DMS153 treated with DMSO at 0.1 percent for 48 hours (cell line): ENCODE data around the gene FAM78A.
A peak's percentile ranks its signal among the peaks of the same experiment; 100 is the strongest.
"Not testable (repeated sequence)": the region's sequence is repeated elsewhere in the genome, so short reads cannot be mapped to it uniquely, and the experiment has no call there.

ENCODE experiments used
- DNase-seq: peaks from one replicate; lab custom pipeline; 2025; ENCODE audit not compliant: unreplicated experiment; lab: John Stamatoyannopoulos, UW

FAM78A gene

DNA sequence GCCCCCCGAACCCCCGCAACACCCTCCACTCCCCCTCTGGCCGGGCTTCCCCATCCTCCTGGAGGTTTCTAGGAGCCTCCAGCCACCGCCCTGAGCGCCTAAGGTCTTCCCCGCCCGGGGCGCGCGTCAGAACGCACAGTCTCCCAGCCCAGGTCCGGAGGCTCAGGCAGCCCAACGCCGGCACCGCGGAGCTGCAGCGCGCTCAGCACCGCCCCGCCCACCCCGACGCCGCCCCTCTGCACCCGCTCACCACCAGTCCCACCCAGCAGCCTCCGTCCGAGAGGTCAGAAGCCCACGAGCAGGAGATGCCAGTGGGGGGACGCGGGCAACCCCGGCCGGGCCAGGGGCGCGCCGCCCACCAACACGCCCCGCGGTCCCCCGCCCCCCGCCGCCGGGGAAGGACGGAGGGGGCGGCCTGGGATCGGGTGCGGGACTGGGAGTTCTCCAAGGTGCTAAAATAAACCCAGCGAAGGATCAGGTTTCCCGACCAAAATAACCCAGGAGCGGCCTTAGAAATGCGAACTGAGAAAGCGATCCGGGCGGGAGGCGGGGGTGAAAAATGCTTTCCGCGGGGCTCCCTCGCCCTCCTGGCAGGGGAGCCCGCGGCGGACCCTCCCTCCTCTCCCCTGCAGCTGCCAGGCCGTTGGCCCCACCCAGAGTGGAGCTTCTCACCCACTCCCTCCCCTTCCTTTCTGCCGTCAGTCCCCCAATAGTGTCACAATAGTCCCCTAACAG lies 6.5 kb upstream of the FAM78A start:
- DNase-seq, result no peak

- DNase-seq, result no peak
Measured at GRCh38 chr9:131282175-131282574, 5.9 kb upstream of the FAM78A start.

DNA sequence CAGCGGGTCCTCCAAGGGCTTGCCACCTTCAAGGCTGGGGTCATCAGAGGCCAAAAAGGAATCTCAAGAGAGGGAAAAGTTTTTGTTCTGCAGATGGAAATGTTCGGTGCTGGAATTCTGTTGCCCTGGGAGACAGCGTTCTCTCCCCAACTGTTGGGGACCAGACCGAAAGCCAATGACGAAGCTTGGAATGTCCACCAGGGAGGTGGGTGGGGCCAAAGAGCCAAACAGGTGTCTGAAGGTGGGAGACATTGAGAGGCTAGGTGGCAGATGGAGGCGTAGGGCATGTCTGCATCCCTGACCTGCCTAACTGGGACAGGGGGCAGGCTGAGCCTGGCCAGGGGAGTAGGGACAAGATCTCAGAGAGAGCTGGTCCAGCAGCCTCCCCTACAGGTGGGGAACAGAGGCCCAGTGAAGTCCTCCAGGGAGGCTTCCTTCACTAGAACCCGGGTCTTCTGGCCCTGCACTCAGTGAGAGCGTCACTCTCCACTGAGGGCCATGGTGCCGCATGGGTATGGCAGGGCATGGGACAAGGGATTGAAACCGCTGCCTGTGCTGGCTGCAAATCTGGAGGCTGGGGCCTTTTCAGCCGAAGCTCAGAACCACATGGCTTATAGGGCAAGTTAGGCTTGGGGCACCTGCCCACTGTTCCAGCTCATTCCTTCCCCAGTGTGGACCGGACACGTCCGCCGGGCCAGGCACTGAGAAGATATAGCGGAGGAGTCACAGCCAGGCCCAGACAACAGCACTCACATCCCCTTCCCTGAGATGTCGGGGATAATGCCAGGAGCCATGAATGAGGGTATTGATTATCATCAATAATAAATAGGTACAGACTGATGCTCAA lies 5.0 kb upstream of the FAM78A start:
- DNase-seq, result no peak

DNA sequence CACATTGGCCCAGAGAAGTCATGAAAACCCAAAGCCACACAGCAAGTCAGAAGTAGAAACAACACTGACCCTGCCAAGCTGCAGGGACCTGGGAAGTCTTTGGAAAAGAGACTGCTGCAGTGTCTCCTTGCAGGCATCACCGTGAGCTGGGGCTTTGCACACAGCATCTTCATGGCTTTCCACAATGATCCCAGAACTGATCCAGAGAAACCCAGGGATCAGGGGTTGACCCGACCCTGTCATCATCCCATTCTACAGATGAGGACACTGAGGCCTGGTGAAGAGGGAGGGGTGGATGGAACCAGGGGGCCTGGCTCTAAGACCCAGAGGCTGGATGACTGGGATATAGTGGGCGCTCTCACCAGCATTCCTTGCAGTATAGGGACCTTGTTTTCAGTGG lies 4.3 kb upstream of the FAM78A start:
- DNase-seq, result no peak

GRCh38 chr9:131279863-131280570 lies 3.7 kb upstream of the FAM78A start:
- no peak for DNase-seq

DNA sequence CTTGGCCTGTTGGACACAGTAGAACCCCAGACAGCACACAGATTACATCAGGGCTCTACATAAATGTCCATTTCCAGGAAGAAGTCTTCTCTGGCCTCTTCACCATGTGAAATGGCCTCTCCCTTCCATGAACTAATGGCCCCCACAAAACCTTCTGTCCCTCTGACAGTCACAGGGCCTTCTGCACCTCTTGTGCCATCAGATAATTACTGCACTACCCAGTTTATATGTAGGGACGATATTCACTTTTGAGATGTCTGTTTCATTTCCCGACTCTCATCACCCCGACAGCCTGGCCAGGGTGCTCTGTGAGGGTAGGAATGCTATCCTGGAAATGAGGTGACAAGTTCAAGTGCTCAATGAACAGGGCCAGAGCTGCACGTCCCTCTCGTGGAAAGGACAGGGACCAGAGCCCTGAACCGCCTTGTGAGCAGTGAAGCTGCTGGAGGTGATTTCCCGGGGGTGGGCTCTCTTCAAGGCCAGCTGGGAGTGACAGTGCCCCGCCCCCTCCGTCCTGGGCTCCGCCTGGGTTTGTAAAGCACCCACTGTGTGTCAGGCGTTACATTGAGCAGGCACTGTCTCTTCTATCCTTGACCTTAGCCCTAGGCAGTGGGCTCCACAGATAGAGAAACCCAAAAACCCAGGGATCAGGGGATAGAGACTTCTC lies 3.0 kb upstream of the FAM78A start:
- DNase-seq, result no peak

GRCh38 chr9:131278702-131279111 lies 2.4 kb upstream of the FAM78A start:
- no peak for DNase-seq

- peak; percentile 37 for DNase-seq
Measured at GRCh38 chr9:131277910-131278701, 1.8 kb upstream of the FAM78A start.

- DNase-seq, result no peak
Measured at GRCh38 chr9:131277287-131277909, 1.1 kb upstream of the FAM78A start.

- no peak for DNase-seq
Measured at GRCh38 chr9:131276891-131277286, 579 bp upstream of the FAM78A start.

- DNase-seq, result no peak
Measured at GRCh38 chr9:131275332-131276093, 797 bp downstream of the FAM78A start.

- no peak for DNase-seq
Measured at GRCh38 chr9:131274674-131275331, 1.5 kb downstream of the FAM78A start.

- DNase-seq, result no peak
Measured at GRCh38 chr9:131273856-131274673, 2.2 kb downstream of the FAM78A start.

- DNase-seq, result no peak
Measured at GRCh38 chr9:131273146-131273855, 3.0 kb downstream of the FAM78A start.

DNA sequence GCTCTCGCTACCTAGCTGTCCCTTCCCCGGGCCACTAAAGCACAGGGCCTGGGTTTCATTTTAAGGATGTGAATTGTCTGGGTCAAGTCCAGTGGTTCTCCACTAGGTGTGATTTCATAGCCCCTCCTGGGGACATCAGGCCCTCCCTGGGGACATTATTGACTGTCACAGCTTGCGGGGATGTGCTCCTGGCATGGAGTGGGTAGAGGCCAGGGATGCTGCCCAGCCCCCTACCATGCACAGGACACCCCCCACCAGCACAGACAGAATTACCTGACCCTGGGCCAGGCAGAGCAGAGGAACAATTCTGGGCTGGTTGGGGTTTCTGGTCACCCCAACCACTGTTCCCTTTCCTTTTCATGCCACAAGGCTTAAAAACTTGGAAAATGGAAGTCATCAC lies 4.1 kb downstream of the FAM78A start:
- no peak for DNase-seq

- no peak for DNase-seq
Measured at GRCh38 chr9:131271506-131271931, 4.8 kb downstream of the FAM78A start.

- DNase-seq, result not testable (repeated sequence)
Measured at GRCh38 chr9:131271016-131271273, 5.4 kb downstream of the FAM78A start.
